ENCODE measurements around the gene LRFN3.
"Not testable (repeated sequence)": the region's sequence is repeated elsewhere in the genome, so short reads cannot be mapped to it uniquely, and the experiment has no call there.

Gene LRFN3

DNA sequence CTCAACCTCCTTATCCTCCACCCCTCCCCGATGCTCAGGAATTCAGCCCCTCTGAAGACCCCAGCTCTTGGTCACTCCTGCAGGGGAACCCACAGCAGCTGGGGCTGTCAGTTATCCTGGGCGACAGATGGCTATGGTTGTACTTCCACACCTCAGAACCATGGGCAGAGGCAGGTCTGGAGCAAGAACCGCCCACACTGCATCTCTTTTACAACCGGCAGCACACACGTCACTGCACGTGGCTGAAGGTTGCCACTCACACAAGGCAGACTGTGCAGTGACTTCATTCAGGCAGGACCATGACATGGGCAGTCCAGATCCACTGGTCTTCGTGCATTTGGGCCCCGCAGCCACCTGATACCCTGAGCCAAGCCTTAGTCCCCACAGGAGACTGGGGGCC lies 37.3 kb downstream of the LRFN3 start:
- TF ChIP-seq, protein P1, sequence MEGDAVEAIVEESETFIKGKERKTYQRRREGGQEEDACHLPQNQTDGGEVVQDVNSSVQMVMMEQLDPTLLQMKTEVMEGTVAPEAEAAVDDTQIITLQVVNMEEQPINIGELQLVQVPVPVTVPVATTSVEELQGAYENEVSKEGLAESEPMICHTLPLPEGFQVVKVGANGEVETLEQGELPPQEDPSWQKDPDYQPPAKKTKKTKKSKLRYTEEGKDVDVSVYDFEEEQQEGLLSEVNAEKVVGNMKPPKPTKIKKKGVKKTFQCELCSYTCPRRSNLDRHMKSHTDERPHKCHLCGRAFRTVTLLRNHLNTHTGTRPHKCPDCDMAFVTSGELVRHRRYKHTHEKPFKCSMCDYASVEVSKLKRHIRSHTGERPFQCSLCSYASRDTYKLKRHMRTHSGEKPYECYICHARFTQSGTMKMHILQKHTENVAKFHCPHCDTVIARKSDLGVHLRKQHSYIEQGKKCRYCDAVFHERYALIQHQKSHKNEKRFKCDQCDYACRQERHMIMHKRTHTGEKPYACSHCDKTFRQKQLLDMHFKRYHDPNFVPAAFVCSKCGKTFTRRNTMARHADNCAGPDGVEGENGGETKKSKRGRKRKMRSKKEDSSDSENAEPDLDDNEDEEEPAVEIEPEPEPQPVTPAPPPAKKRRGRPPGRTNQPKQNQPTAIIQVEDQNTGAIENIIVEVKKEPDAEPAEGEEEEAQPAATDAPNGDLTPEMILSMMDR (IDR thresholded peaks at IDR 0.05; ENCODE audit: extremely low read depth, insufficient read depth, missing control alignments): no peak
- DNase-seq (ENCODE audit: low spot score): no peak
- in situ Hi-C loops (cut with MboI; ENCODE audit: low pct_unique_long_range_greater_than_20kb, low sequenced_read_pairs, unreplicated experiment): no loop called here

GRCh38 chr19:35975608-35976214 lies 39.5 kb downstream of the LRFN3 start:
- TF ChIP-seq, protein P1 (IDR thresholded peaks at IDR 0.05; ENCODE audit: extremely low read depth, insufficient read depth, missing control alignments): no peak
- in situ Hi-C loops (cut with MboI; ENCODE audit: low pct_unique_long_range_greater_than_20kb, low sequenced_read_pairs, unreplicated experiment): no loop called here
- no peak for DNase-seq (ENCODE audit: low spot score)

DNA sequence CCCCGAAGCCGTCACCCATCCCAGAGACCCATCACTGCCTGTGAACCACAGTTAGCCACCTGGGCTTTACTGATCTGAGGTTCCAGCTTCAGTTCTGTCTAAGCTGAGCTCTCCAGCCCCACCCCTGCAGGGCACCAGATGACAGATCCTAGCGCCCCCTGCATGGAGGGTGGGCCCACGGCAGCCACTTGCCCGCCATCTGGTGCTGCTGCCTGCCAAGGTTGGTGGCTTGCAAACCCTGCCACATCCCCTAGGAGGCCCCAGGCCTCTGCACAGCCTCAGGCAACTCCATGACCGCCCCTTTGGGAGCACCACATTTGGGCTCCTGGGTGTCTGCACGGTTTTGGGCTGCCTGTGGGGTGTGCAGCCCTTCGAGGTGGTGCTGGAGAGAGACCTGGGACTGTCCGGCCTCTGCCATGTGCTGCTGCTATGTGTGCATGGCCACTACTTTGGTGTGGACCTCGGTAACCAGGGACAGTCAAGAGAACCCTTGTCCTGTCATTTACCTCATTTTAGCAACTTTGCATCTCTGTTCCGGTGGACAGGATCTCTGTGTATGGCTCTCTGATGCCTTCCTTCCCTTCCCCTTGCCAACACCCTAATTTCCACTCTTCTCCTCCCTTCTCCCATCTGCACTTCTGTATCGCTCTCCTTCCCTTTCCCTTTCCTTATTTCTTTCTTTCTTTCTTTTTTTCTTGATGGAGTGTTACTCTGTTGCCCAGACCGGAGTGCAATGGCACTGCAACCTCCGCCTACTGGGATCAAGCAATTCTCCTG lies 41.5 kb downstream of the LRFN3 start:
- TF ChIP-seq, protein P1 (IDR thresholded peaks at IDR 0.05; ENCODE audit: extremely low read depth, insufficient read depth, missing control alignments): peak; percentile 30
- in situ Hi-C loops (cut with MboI; ENCODE audit: low pct_unique_long_range_greater_than_20kb, low sequenced_read_pairs, unreplicated experiment): no loop called here
- DNase-seq (ENCODE audit: low spot score): no peak

- in situ Hi-C loops (cut with MboI; ENCODE audit: low pct_unique_long_range_greater_than_20kb, low sequenced_read_pairs, unreplicated experiment): no loop called here
- TF ChIP-seq, protein P1 (IDR thresholded peaks at IDR 0.05; ENCODE audit: extremely low read depth, insufficient read depth, missing control alignments): no peak
- DNase-seq (ENCODE audit: low spot score): no peak
Measured at GRCh38 chr19:35978271-35978670, 42.1 kb downstream of the LRFN3 start.

GRCh38 chr19:35978832-35979365 lies 42.7 kb downstream of the LRFN3 start:
- in situ Hi-C loops (cut with MboI; ENCODE audit: low pct_unique_long_range_greater_than_20kb, low sequenced_read_pairs, unreplicated experiment): no loop called here

GRCh38 chr19:35980997-35981396 lies 44.8 kb downstream of the LRFN3 start:
- DNase-seq (ENCODE audit: low spot score); in situ Hi-C loops (cut with MboI; ENCODE audit: low pct_unique_long_range_greater_than_20kb, low sequenced_read_pairs, unreplicated experiment): not testable (repeated sequence)

More at GRCh38 chr19:35978832-35979365, 42.7 kb downstream of the LRFN3 start:
- TF ChIP-seq, protein P1 (IDR thresholded peaks at IDR 0.05; ENCODE audit: extremely low read depth, insufficient read depth, missing control alignments): no peak
- DNase-seq (ENCODE audit: low spot score): no peak

DNA sequence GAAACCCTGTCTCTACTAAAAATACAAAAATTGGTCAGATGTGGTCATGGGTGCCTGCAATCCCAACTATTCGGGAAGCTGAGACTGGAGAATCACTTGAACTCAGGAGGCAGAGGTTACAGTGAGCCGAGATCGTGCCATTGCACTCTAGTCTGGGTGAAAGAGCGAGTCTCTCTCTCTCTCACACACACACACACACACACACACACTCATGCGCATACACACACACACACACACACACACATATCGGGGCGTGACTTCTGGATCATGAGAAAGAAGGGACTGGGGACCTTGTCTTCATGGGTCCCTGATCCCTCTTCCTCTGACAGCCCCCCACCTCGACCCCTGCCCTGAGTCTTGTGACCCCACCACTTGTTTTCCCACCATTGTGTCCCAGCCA lies 47.0 kb downstream of the LRFN3 start:
- TF ChIP-seq, protein P1 (IDR thresholded peaks at IDR 0.05; ENCODE audit: extremely low read depth, insufficient read depth, missing control alignments): no peak
- no peak for DNase-seq (ENCODE audit: low spot score)
- in situ Hi-C loops (cut with MboI; ENCODE audit: low pct_unique_long_range_greater_than_20kb, low sequenced_read_pairs, unreplicated experiment): no loop called here

Data from GM13977 (cell line).